Ishikawa (cell line): ENCODE results near the gene MPP4.

Experiments
- CEBPB ChIP-seq: IDR thresholded peaks from 2 replicates; pipeline ENCODE4 v1.6.1; 2012
- CREB1 ChIP-seq: IDR thresholded peaks from 2 replicates; pipeline ENCODE4 v1.6.1; 2012; ENCODE audit warnings: low read depth
- EGR1 ChIP-seq: IDR thresholded peaks from 2 replicates; pipeline ENCODE4 v1.6.1; 2012
- EP300 ChIP-seq: IDR thresholded peaks from 2 replicates; pipeline ENCODE4 v1.6.1; 2012; ENCODE audit warnings: borderline replicate concordance
- FOXM1 ChIP-seq: IDR thresholded peaks from 2 replicates; pipeline ENCODE4 v1.6.1; 2012; ENCODE audit warnings: low read depth, borderline replicate concordance
- NFIC ChIP-seq: IDR thresholded peaks from 2 replicates; pipeline ENCODE4 v1.6.1; 2012
- RAD21 ChIP-seq: IDR thresholded peaks from 2 replicates; pipeline ENCODE4 v1.6.1; 2012; ENCODE audit warnings: low read depth
- REST ChIP-seq: IDR thresholded peaks from 2 replicates; pipeline ENCODE4 v1.6.1; 2012; ENCODE audit warnings: low read depth, mild to moderate bottlenecking
- TAF1 ChIP-seq: IDR thresholded peaks from 2 replicates; pipeline ENCODE4 v1.6.1; 2012; ENCODE audit warnings: low read depth, mild to moderate bottlenecking
- TCF12 ChIP-seq: IDR thresholded peaks from 2 replicates; pipeline ENCODE4 v1.6.1; 2012; ENCODE audit warnings: low read depth
- TEAD4 ChIP-seq: IDR thresholded peaks from 2 replicates; pipeline ENCODE4 v1.6.1; 2012
- YY1 ChIP-seq: IDR thresholded peaks from 2 replicates; pipeline ENCODE4 v1.6.1; 2012; ENCODE audit warnings: low read depth
- ZBTB7A ChIP-seq: IDR thresholded peaks from 2 replicates; pipeline ENCODE4 v1.6.1; 2012; ENCODE audit warnings: low read depth
- TF ChIP-seq, protein P1 (sequence below): IDR thresholded peaks from 2 replicates; pipeline ENCODE4 v1.6.1; 2012
- TF ChIP-seq, protein P2 (sequence below): IDR thresholded peaks from 2 replicates; pipeline ENCODE4 v1.6.1; 2012

MPP4 gene

GRCh38 chr2:201709747-201710146 is 11.3 kb upstream of the MPP4 start:
- no peak for TF ChIP-seq CEBPB
- no peak for TF ChIP-seq TCF12
- TF ChIP-seq EP300, result no peak
- TF ChIP-seq YY1, result no peak

DNA sequence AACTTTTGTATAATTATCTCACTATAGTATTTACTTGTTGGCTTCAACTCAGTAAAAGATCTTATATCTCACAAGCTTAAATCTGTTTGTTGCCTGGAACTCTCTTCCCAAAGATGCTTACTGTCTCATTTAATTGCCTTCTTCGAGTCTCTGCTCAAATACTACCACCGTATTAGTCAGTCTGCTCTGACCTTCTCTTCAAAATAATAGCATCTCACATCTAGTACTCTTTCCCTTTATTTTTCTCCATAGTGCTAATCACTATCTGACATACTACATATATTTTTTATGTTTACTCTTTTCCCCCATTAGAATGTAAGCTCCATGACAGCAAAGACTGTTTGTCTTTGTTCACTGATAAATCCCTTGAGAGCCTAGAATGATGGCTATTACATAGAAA is 10.6 kb upstream of the MPP4 start:
- TF ChIP-seq REST (no peak), FOXM1 (no peak), NFIC (no peak), EGR1 (no peak), TAF1 (no peak), EP300 (no peak), CEBPB (no peak), TEAD4 (no peak), RAD21 (no peak), CREB1 (no peak), YY1 (no peak), ZBTB7A (no peak), TCF12 (no peak)
- TF ChIP-seq, protein P1, sequence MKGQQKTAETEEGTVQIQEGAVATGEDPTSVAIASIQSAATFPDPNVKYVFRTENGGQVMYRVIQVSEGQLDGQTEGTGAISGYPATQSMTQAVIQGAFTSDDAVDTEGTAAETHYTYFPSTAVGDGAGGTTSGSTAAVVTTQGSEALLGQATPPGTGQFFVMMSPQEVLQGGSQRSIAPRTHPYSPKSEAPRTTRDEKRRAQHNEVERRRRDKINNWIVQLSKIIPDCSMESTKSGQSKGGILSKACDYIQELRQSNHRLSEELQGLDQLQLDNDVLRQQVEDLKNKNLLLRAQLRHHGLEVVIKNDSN, result no peak
- TF ChIP-seq, protein P2, sequence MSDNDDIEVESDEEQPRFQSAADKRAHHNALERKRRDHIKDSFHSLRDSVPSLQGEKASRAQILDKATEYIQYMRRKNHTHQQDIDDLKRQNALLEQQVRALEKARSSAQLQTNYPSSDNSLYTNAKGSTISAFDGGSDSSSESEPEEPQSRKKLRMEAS, result no peak

- TF ChIP-seq CREB1 (no peak), TCF12 (no peak), ZBTB7A (no peak), RAD21 (peak; percentile 14; the same call in 1 of the 2 replicates), EGR1 (no peak), YY1 (no peak), TAF1 (no peak)
- TF ChIP-seq, protein P2, result no peak
- TF ChIP-seq, protein P1, result no peak
Observed at GRCh38 chr2:201707753-201708152, 9.3 kb upstream of the MPP4 start.

DNA sequence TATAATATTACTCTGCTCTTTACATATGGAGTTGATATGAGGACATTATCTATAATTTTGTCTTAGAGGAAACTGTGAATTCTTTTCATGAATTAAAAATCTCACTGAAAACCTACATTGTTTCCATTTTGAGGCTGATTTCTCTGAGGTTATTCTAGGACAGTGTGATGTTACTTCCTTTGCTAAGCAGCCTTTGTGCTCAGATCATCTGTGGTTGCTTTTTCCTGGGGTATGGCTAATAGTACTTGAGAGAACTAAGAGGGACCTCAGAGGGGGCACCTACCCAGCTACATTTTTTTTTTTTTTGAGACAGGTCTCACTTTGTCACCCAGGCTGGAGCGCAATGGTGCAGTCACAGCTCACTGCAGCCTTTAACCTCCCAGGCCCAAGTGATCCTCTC is 8.7 kb upstream of the MPP4 start:
- TF ChIP-seq TEAD4 (no peak), NFIC (no peak), YY1 (no peak), ZBTB7A (no peak), CREB1 (no peak), TCF12 (no peak), EGR1 (no peak), FOXM1 (no peak), TAF1 (no peak), RAD21 (no peak)
- TF ChIP-seq, protein P2, result no peak
- TF ChIP-seq, protein P1, result no peak

- TF ChIP-seq TCF12 (no peak), NFIC (no peak), RAD21 (no peak), YY1 (no peak), TEAD4 (no peak), CEBPB (no peak), REST (no peak), FOXM1 (no peak), CREB1 (no peak), EGR1 (no peak), TAF1 (no peak), ZBTB7A (no peak), EP300 (no peak)
- TF ChIP-seq, protein P1, result no peak
- TF ChIP-seq, protein P2, result no peak
Observed at GRCh38 chr2:201704536-201704935, 6.1 kb upstream of the MPP4 start.
